ENCODE measurements around the gene VAV2. TPM values are rescaled to one million over a fixed set of nuclear protein-coding genes. Genes with fewer than 3 reads are reported as not detected.

VAV2 gene
- total RNA-seq, 1 donor from 2014 or later: 47.0 TPM

GRCh38 chr9:133858771-133859170 lies 133.4 kb downstream of the VAV2 start:
- H3K36me3 Mint-ChIP-seq (ENCODE audit: low read depth): peaks cover 4% of the 10 kb centered on the region
- H3K27ac Mint-ChIP-seq (ENCODE audit: unreplicated experiment): no peak overlapping the region
- H3K9me3 Mint-ChIP-seq: no peaks in the 10 kb centered on the region
- TF ChIP-seq CTCF (conservative IDR thresholded peaks at IDR 0.05): no peak
- H3K4me3 Mint-ChIP-seq: no peak overlapping the region
- no peaks in the 10 kb centered on the region for H3K27me3 Mint-ChIP-seq (ENCODE audit: low read depth)
- DNase-seq (ENCODE audit: low read depth, low spot score): no peak
- peaks cover 53% of the 10 kb centered on the region for H3K4me1 Mint-ChIP-seq

- TF ChIP-seq CTCF (conservative IDR thresholded peaks at IDR 0.05): no peak
- Mint-ChIP-seq H3K4me1 (peaks cover 47% of the 10 kb centered on the region), H3K4me3 (peak overlapping the region; percentile 19), H3K27me3 (ENCODE audit: low read depth) (no peaks in the 10 kb centered on the region), H3K36me3 (ENCODE audit: low read depth) (peaks cover 4% of the 10 kb centered on the region), H3K9me3 (no peaks in the 10 kb centered on the region), H3K27ac (ENCODE audit: unreplicated experiment) (peak overlapping the region; percentile 84)
- no peak for DNase-seq (ENCODE audit: low read depth, low spot score)
Measured at GRCh38 chr9:133857639-133858038, 134.5 kb downstream of the VAV2 start.

GRCh38 chr9:133856798-133857197 lies 135.3 kb downstream of the VAV2 start:
- Mint-ChIP-seq H3K4me1 (peaks cover 44% of the 10 kb centered on the region), H3K9me3 (no peaks in the 10 kb centered on the region), H3K27ac (ENCODE audit: unreplicated experiment) (no peak overlapping the region), H3K4me3 (no peak overlapping the region), H3K27me3 (ENCODE audit: low read depth) (no peaks in the 10 kb centered on the region), H3K36me3 (ENCODE audit: low read depth) (peaks cover 3% of the 10 kb centered on the region)
- TF ChIP-seq CTCF (conservative IDR thresholded peaks at IDR 0.05): no peak
- DNase-seq (ENCODE audit: low read depth, low spot score): no peak

- DNase-seq (ENCODE audit: low read depth, low spot score): no peak
- H3K9me3 Mint-ChIP-seq: no peaks in the 10 kb centered on the region
- TF ChIP-seq CTCF (conservative IDR thresholded peaks at IDR 0.05): no peak
- H3K27me3 Mint-ChIP-seq (ENCODE audit: low read depth): no peaks in the 10 kb centered on the region
- peak overlapping the region; percentile 76 for H3K27ac Mint-ChIP-seq (ENCODE audit: unreplicated experiment)
- no peak overlapping the region for H3K4me3 Mint-ChIP-seq
- H3K36me3 Mint-ChIP-seq (ENCODE audit: low read depth): peaks cover 5% of the 10 kb centered on the region
- H3K4me1 Mint-ChIP-seq: peaks cover 44% of the 10 kb centered on the region
Measured at GRCh38 chr9:133855802-133856521, 136.2 kb downstream of the VAV2 start.

- Mint-ChIP-seq H3K27me3 (ENCODE audit: low read depth) (no peaks in the 10 kb centered on the region), H3K27ac (ENCODE audit: unreplicated experiment) (peak overlapping the region; percentile 76), H3K9me3 (no peaks in the 10 kb centered on the region), H3K4me3 (no peak overlapping the region), H3K4me1 (peaks cover 39% of the 10 kb centered on the region), H3K36me3 (ENCODE audit: low read depth) (peaks cover 5% of the 10 kb centered on the region)
- DNase-seq (ENCODE audit: low read depth, low spot score): no peak
- no peak for TF ChIP-seq CTCF (conservative IDR thresholded peaks at IDR 0.05)
Measured at GRCh38 chr9:133855371-133855770, 136.8 kb downstream of the VAV2 start.
